Measurements from ENCODE around the gene IQCH. TPM values are rescaled to one million over a fixed set of nuclear protein-coding genes. Genes with fewer than 3 reads are reported as not detected.

The IQCH gene
- polyA plus RNA-seq, 2 of the 4 experiments (the other 2 are of a cell fraction) = 1.5 to 3.8 TPM

- TF ChIP-seq E2F6 (IDR thresholded peaks at IDR 0.05; ENCODE audit: borderline replicate concordance, low read depth) (no peak), ESRRA (IDR thresholded peaks at IDR 0.05; ENCODE audit: borderline replicate concordance, low read length) (no peak), NPAS2 (CRISPR knock-in tag; IDR thresholded peaks at IDR 0.05; ENCODE audit: borderline replicate concordance) (no peak), FOXS1 (CRISPR knock-in tag; IDR thresholded peaks at IDR 0.05) (no peak), EHMT2 (IDR thresholded peaks at IDR 0.05; ENCODE audit: low read depth) (no peak), ZC3H11A (IDR thresholded peaks at IDR 0.05) (no peak), POLR2AphosphoS2 (conservative IDR thresholded peaks at IDR 0.05; ENCODE audit: low read length) (no peak)
- TF ChIP-seq, protein P1, sequence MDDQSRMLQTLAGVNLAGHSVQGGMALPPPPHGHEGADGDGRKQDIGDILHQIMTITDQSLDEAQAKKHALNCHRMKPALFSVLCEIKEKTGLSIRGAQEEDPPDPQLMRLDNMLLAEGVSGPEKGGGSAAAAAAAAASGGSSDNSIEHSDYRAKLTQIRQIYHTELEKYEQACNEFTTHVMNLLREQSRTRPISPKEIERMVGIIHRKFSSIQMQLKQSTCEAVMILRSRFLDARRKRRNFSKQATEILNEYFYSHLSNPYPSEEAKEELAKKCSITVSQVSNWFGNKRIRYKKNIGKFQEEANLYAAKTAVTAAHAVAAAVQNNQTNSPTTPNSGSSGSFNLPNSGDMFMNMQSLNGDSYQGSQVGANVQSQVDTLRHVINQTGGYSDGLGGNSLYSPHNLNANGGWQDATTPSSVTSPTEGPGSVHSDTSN (IDR thresholded peaks at IDR 0.05) = no peak
Measured at GRCh38 chr15:67469680-67470079, 215.1 kb downstream of the IQCH start (continued).

DNA sequence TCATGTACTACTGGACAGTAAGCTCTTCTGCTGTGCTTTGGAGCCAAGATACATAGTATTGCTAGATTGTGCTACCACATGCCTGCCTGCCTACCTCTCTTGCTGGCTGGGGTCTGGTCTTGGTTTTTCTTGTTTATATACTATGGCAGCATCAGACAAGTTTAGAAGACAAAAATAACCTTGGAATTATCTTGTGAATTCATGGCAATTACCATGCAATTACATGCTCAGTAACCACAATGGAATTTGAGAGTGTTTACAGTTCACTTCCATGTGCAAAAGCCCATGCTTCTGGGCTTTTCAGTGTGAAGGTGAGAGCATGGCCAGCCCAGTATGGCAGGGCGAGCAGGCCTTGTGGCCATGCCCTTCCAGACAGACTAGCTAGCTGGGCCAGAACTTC is 218.4 kb downstream of the IQCH start:
- FAIRE-seq (no peak), ATAC-seq (no peak), DNase-seq (ENCODE audit: low read depth in 1 of 2, low spot score in 1 of 2) (no peak)
- H3K4me2 ChIP-seq = no peak overlapping the region
- 57% methylated on average over 1 of the region's 1 CpG for WGBS (ENCODE audit: missing lambda C conversion rate)
- H3K4me3 ChIP-seq = no peak overlapping the region
- CTCF ChIA-PET = interaction anchor here (2.1 to 5.0 kb wide), 2 partner anchors 16 to 364 kb away, joined by 7 to 21 read pairs; no protein-coding TSS in a partner anchor
- POLR2A ChIA-PET = no interaction called here
- H3K9me3 ChIP-seq = no peaks in the 10 kb centered on the region
- no peak for TF ChIP-seq FOSB (CRISPR knock-in tag; IDR thresholded peaks at IDR 0.05)
- H3K27ac ChIP-seq = no peak overlapping the region
- no peaks in the 10 kb centered on the region for H3K4me1 ChIP-seq

DNA sequence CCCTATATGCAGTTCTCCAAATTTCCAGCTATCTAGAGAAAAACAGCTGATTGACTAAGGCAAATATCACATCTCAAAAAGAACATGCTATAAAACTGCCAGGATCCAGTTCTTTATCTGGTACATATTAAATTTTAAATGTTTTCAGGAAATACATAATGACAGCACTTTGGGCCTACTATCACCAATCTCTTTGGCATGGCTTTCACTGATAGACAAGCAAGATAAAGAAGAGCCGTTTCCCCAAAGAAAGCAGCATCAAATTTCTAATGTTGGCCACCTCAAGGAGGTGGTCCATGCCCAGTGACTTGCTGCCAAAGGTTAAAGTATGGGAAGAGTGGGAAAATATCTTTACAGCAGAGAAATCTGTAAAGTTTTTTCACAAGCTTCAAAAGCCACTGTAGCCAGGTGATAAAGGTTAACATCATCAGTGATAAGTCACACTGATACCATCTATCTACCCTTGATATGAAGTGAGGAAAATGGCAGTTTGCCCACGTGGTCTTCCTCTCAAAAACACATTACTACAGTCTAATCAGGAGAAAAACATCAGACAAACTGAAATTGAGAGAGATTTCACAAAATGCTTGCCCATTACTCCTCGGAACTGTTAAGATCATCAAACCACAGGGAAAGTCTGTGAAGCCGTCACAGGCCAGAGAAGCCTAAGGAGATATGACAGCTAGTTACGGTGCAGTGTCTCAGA is 220.0 kb downstream of the IQCH start:
- no peaks in the 10 kb centered on the region for H3K9me3 ChIP-seq
- ATAC-seq (no peak), FAIRE-seq (no peak), DNase-seq (ENCODE audit: low read depth in 1 of 2, low spot score in 1 of 2) (no peak)
- 68% methylated on average over 5 of the region's 5 CpGs for WGBS (ENCODE audit: missing lambda C conversion rate)
- ChIA-PET POLR2A (no interaction called here), CTCF (interaction anchor here (0.8 to 5.0 kb wide), 3 partner anchors 17 to 97 kb away, joined by 3 to 21 read pairs (median 4); no protein-coding TSS in a partner anchor)
- H3K4me2 ChIP-seq = no peak overlapping the region
- no peak for TF ChIP-seq RAD21 (conservative IDR thresholded peaks at IDR 0.05 in 1 of 2, IDR thresholded peaks at IDR 0.05 in 1 of 2)
- TF ChIP-seq HDAC2 (IDR thresholded peaks at IDR 0.05) = no peak
- no peak for TF ChIP-seq KDM1A (IDR thresholded peaks at IDR 0.05; ENCODE audit: low read depth)
- TF ChIP-seq RCOR1 (IDR thresholded peaks at IDR 0.05; ENCODE audit: low read depth, low read length) = no peak
- no peak for TF ChIP-seq FOSL2 (IDR thresholded peaks at IDR 0.05)
- TF ChIP-seq FOSL2 (CRISPR knock-in tag; IDR thresholded peaks at IDR 0.05) = no peak
- TF ChIP-seq JUNB (IDR thresholded peaks at IDR 0.05) = no peak
- TF ChIP-seq, protein P2, sequence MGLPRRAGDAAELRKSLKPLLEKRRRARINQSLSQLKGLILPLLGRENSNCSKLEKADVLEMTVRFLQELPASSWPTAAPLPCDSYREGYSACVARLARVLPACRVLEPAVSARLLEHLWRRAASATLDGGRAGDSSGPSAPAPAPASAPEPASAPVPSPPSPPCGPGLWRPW (IDR thresholded peaks at IDR 0.05) = no peak
- no peak for TF ChIP-seq EHF (CRISPR knock-in tag; IDR thresholded peaks at IDR 0.05)
- no peak for TF ChIP-seq FOSB (CRISPR knock-in tag; IDR thresholded peaks at IDR 0.05)
- no peak for TF ChIP-seq EP300 (IDR thresholded peaks at IDR 0.05)
- no peak for TF ChIP-seq USF2 (IDR thresholded peaks at IDR 0.05)
- TF ChIP-seq HEYL (CRISPR knock-in tag; IDR thresholded peaks at IDR 0.05) = no peak
- TF ChIP-seq SREBF2 (IDR thresholded peaks at IDR 0.05) = no peak
- no peak for TF ChIP-seq POLR2AphosphoS2 (conservative IDR thresholded peaks at IDR 0.05; ENCODE audit: low read length)
- no peak for TF ChIP-seq TP53 (CRISPR knock-in tag; IDR thresholded peaks at IDR 0.05)
- no peak for TF ChIP-seq CHD4 (IDR thresholded peaks at IDR 0.05; ENCODE audit: borderline replicate concordance)
- TF ChIP-seq CBX8 (IDR thresholded peaks at IDR 0.05) = no peak
- no peak for TF ChIP-seq HOXB5 (CRISPR knock-in tag; IDR thresholded peaks at IDR 0.05)
- no peak for TF ChIP-seq HOXB13 (CRISPR knock-in tag; IDR thresholded peaks at IDR 0.05; ENCODE audit: low read depth)
- no peak overlapping the region for H3K4me3 ChIP-seq
- H3K4me1 ChIP-seq = no peaks in the 10 kb centered on the region
- H3K27ac ChIP-seq = no peak overlapping the region

Measured in A549 (cell line).